Raji (cell line): ENCODE results near the gene USP48.

Source experiments
- POLR2A ChIP-seq: IDR thresholded peaks from 2 replicates; pipeline ENCODE4 v1.6.1; 2011; ENCODE audit warnings: low read depth, low read length, control low read depth; ENCODE audit not compliant: insufficient read depth

USP48 gene

DNA sequence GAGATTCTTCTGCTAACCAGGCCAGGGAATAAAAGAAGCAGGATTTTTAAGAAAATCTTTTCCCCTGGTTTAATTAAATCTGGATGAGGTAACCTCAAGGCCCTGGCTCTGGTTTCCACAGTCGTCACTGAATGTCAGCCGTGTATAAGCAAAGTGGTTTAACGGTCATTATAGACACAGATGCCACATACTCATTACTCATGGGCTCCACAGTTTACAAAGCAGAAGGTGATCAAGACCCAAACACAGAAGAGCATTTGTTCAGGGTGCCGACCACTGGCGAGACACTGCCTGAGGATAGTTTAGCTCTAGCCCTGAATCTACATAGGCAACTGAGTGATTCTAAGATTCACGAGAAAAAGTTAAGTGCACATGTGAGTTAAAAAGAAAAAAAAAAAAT, 86.0 kb downstream of the USP48 start:
- no peak for TF ChIP-seq POLR2A

DNA sequence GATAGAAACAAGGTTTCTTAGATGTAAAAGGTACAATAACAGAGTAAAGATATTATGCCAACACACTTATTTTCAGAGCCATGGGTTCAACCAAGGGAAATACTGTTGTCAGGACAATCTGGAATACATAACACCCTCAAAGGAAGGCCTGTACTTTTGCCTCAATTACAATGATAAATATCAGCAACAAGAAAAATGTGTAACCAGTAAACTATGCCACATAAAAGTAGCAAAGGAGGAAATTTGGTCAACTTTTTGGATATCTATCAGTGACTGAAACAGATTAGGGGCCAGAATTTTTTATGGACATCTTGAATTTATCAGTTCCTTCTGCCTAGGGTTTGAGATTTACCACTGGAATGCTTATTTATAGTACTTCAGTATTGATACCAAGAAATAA, 89.2 kb downstream of the USP48 start:
- TF ChIP-seq POLR2A = no peak

DNA sequence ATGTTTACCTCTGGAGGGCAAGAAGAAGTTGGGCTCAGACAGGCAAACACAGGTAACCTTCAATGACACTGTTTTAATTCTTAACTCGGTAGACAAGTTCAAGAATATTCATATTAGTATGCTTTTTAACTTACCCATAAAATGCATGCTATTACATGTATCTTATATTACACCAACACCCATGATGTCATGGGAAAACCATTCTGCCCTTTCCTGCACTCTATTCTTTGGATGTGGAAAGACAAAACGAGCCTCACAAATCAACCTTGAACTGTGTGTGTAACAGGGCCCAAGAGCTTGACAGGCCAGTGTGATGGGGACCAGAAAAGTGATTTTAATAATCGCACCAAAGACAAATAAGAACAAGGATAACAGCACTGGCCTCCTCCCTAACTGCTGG, 91.2 kb downstream of the USP48 start:
- TF ChIP-seq POLR2A = no peak

DNA sequence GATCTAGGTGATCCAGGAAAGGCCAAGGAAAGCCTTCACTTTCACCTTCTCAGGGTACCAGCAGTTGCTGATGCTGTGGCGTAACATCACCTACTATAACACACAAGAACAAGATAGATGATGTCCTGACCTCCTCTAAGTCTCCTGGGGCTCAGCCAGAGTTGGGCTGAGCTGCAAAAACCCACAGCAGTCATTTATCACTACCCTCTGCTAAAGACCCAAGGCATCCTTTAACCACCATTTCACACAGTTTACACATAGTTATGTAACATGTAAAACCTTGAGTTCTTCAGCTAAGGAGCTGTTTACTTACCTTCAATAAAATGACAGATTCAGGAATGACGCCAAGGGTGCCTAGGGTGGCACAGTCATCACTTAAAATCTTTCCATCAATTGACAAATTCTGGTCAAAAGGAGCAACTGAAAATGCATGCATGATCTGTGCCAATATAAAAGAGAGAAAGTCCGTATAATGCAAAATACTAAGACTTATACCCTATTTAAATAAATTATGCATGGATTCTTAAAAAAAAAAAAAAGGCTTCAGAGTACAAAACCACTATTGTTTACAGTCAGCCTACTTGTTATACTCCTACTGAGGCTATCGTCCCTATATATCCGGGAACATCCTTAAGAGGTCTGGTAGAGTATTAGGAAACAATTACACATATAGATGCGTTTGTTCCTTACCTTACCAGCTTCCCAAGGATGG, 93.1 kb downstream of the USP48 start:
- no peak for TF ChIP-seq POLR2A

- TF ChIP-seq POLR2A = no peak
Observed at GRCh38 chr1:21687081-21687529, 95.8 kb downstream of the USP48 start.

DNA sequence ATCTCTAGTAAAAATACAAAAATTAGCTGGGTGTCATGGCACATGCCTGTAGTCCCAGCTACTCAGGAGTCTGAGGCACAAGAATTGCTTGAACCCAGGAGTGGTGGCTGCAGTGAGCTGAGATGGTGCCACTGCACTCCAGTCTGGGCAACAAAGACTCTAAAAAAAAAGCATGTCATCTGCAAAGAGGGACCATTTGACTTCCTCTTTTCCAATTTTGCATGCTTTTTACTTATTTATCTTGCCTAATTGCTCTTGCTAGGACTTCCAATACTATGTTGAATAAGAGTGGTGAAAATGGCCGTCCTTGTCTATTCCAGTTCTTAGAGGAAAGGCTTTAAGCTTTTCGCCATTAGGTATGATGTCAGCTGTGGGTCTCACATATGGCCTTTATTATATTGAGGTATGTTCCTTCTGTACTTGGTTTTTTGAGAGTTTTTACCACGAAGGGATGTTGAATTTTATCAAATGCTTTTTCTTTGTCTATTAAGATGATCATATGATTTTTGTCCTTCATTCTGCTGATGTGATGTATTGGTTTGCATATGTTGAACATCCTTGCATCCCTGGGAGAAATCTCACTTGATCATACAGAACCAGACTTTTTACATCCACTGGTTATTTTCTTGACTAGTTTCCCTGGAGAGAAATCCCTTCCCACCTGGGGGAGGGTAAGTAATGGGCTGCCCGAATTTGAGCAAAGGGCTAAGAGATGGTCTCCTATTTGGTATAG, 96.8 kb downstream of the USP48 start:
- TF ChIP-seq POLR2A = no peak

GRCh38 chr1:21681426-21681825, 101.5 kb downstream of the USP48 start:
- TF ChIP-seq POLR2A = no peak

GRCh38 chr1:21680918-21681317, 102.0 kb downstream of the USP48 start:
- TF ChIP-seq POLR2A = no peak

DNA sequence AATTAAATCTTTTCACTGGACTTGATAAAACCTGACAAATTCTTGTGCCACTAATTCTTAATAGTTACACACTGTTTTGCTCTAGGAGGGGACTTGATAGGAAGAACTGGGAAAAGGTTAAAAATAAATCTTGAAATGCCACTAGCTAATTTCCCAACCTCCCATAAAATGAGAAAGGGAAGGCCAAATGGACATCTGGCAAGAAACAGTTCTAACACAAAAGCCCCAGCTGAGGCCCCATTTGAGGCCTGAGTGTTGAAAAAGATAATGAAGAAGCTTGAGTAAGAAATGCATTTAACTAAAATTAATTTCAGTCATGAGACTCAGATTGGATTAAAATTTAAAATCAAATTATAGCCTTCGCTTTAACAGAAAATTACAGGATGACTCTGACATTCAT, 102.6 kb downstream of the USP48 start:
- TF ChIP-seq POLR2A = no peak

DNA sequence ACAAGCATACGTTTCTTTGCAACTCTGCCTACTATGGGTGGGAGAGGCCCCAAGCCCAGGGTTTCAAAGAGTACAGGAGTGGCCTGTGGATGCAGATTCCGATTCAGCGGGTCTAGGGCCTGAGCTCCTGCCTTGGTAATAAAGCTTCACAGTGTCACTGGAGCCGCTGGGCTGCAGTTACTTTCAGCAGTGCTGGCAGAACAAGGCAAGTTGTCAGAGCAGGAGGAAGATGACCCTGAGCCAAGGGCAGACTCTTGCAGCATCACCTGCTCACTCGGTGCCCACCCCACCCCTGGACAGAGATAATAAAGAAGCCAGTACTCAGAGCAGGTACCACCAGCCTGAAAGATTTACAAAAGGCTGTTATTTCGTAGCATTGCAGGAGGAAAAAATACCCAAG, 105.8 kb downstream of the USP48 start:
- no peak for TF ChIP-seq POLR2A

DNA sequence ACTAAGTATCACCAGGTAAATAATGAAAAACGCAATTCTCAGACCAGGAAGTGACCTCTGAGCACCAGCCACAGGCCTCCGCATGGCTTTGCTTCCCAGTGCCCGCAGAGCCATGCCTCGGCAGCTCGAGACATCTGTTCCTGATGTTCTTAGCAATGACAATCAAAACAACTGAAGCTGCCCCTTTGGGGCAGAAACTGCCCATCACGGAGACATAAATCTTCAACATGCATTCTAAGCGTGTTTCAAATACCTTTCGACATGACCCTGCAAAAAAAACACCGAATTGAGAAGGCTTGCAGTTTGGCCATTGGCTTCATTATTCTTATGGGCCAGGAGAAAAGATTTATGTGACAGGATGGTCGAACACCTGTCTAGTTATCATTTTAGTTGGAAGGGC, 108.0 kb downstream of the USP48 start:
- TF ChIP-seq POLR2A = no peak

DNA sequence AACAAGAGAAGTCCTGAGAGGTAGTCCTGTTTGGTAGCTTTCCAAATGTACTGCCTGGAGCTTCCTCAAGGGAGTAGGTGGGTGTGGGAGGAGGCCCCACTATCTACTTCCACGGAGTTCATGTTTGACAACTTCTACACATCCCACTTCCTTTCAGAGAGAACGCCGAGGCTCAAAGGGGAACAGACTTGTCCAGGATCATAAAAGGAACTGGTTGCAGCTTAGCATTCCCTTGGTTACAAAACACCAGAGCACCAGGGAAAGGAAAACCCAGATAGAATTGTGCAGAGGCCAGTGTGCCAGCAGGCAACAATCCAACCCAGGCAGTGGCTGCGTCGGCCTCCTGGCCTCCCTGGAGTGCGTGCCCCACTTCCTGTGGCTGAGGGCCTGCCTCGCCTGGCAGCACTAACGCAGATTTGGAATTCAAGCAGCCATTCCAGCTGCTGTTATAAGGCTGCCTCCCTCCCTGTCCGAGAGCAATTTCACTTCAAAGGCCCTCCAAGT, 109.6 kb downstream of the USP48 start:
- TF ChIP-seq POLR2A = no peak

DNA sequence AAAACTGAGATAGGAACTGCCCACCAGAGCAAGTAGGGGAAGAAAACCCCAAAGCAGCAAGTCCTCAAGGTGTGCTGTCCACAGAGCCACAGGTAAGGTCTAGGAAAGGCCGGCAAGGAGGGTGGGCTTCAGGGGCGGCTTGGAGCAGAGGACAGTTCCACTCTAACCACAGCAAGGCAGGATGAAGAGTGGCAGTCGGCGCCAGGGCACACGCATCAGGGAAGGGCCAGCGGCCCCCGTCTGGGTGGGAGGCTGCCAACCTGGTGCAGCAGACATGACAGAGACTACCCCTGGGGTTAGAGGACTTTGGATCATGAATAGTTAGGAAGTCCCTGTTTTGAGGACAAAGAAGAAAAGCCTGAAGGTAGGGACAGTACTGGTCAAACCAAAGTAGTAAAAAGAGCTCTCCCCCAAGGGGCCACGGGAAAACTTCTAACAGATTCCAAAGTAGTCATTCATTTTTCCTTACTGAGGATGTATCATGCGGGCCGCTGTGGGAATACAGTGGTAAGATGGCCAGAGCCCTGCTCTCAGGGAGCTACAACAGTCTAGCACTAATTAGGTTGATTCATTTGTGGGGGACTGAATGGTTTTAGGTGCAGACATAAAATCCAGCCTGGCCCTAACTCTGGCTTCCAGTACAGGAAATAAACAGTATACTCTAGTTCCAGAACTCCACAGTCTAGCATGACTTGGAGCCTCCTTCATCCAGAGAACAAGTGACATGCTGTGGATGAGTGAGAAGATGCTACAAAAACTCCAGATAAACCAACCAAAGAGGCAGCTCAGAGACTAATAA, 110.3 kb downstream of the USP48 start:
- TF ChIP-seq POLR2A = no peak

DNA sequence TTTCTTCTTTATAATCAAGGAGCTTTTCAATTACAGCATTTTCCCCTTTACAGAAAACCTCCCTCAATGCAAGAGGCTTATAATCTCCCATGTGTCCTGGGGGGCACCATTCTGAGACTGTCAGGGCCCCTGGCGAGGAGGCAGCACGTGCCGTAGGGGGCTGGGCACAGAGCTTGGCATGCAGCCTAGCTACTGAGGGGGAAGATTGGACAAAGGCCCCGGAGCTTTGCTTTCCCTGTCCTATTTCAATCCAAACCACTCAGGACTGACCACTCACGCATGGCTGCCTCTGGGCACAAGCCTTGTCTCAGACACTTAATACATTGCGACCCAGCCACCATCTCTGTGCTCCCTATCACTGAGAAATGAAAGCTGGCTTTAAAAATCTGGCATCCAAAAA, 111.0 kb downstream of the USP48 start:
- TF ChIP-seq POLR2A = no peak
